Fibroblast of upper back skin (primary cell): Measurements from ENCODE around the gene CC2D1A.
"Not testable (repeated sequence)": the region's sequence is repeated elsewhere in the genome, so short reads cannot be mapped to it uniquely, and the experiment has no call there.

Source experiments
- DNase-seq: peaks from one replicate; pipeline ENCODE4 v3.0.0-alpha.2; 2013

The CC2D1A gene

DNA sequence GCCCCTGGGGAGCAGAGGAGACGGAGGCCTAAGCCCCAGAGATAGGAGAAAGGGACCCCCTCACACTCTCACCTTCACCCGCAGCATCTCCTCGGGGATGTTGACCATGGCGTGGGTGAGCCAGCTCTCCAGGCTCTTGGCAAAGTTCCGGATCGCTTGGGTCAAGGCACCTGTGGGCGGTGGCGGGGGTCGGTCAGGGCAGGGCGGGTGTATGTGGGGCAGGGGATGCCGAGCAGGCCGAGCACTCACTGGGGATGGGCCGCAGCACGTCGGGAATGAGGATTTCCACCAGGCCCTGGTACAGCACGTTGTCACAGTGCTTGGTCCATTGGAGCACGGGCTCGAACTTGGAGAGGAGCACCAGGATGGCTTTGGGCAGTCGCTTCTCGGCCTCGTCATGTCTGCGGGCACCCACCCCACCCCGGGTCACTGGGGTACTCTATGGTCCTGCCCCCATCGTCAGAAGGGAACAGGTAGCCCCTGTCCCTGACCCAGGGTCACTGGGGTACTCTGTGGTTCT is 59.4 kb downstream of the CC2D1A start:
- DNase-seq = no peak

- DNase-seq = no peak
Observed at GRCh38 chr19:13965926-13966683, 60.1 kb downstream of the CC2D1A start.

GRCh38 chr19:13966684-13967128 is 60.7 kb downstream of the CC2D1A start:
- DNase-seq = no peak

- DNase-seq = not testable (repeated sequence)
Observed at GRCh38 chr19:13967206-13967605, 61.2 kb downstream of the CC2D1A start.

DNA sequence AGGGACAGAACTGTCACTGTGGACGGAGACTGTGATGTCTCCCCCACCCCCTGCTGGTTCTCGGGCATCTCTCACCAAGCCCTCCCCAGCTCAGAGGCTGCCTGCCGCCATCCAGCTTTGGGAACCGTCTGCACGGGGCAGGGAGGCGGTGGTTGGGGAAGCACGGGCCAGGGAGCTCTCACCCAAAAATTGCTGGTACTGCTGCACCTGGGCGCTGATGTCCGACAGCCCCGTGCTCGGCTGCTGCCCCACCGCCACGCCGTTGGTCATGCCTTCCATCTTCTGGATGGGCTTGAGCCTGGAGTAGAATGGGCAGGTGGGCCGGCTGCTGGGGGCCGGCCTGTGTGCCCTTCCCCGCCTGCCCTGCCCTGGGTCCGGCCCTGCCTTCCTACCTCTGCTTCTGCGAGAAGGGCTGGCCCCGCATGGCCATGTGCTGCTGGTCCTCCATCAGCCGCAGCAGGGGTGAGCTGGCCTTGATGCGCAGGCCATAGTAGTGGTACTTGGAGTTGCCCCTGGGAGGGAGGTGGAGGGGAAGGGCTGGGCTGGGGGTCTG is 62.5 kb downstream of the CC2D1A start:
- DNase-seq = no peak

- DNase-seq = no peak
Observed at GRCh38 chr19:13968999-13969398, 63.0 kb downstream of the CC2D1A start.

GRCh38 chr19:13969897-13970296 is 63.9 kb downstream of the CC2D1A start:
- no peak for DNase-seq

DNA sequence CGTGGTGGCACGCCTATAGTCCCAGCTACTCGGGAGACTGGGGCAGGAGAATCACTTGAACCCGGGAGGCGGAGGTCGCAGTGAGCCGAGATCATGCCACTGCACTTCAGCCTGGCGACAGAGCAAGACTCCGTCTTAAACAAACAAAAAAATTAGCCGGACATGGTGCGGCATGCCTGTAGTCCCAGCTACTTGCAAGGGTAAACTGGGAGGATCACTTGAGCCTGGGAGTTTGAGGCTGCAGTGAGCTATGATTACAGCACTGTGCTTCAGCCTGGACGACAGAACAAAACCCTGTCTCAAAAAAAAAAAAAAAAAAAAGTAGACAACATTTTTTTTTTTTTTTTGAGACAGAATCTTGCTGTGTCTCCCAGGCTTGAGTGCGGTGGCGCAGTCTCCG is 65.9 kb downstream of the CC2D1A start:
- DNase-seq = not testable (repeated sequence)

DNA sequence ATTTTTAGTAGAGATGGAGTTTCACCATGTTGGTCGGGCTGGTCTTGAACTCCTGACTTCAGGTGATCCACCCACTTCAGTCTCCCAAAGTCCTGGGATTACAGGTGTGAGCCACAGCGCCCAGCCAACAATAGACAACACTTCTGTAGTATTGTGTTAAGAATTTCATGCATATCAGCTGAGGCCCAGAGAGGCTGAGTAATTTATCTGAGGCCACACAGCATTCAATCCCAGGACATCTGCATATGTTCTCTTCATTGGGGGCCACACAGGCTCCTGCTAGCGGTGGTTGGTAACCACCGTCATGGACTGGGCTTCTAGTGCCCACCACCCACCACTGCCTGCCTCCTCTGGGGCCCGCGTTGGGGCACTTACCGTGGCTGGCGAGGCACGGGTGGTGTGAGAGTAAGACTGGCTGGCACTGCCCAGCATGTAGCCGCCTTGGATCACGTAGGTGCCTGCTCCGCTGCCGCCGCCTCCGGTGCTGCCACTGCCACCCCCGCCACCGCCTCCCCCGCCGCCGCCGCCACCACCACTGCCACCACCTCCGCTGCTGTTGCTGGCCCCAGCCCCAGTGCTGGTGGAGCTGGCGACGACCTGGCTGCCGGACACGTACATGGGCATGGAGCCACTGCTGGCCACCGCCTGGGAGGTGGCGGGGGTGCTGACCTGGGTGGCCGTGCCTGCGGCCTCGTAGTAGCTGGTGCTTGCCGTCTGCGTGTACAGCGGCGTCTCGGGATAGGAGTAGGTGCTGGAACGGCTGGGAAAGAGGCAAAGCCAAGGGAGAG is 66.6 kb downstream of the CC2D1A start:
- DNase-seq = no peak

DNA sequence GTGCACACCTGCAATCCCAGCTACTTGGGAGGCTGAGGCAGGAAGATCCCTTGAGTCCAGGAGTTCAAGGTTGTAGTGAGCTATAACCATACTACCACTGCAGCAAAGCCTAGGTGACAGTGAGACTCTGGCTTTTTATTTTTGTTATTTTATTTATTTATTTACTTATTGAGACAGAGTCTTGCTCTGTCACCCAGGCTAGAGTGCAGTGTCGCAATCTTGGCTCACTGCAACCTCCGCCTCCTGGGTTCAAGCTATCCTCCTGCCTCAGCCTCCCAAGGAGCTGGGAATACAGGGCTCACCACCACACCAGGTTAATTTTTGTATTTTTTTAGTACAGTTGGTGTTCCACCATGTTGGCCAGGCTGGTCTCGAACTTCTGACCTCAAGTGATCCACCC is 67.5 kb downstream of the CC2D1A start:
- not testable (repeated sequence) for DNase-seq

- DNase-seq = no peak
Observed at GRCh38 chr19:13974073-13974472, 68.1 kb downstream of the CC2D1A start.

DNA sequence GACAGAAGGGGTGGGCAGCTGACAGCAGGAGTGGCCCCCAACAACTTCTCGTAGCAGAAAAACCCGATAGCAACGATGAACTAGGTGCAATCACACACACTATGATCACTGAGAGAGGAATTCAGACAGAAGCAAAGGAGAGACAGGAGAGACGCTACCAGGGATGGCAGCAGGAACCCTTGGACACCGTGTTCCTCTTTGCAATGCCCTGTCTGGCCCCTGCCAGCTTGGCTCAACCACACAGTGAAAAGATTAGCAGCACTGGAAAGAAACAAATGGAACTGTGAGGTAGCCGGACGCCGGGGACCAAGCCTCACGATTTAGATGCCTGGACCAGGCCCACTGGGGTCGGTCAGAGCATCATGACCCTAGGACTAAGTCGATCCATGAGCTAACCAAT is 69.9 kb downstream of the CC2D1A start:
- no peak for DNase-seq

GRCh38 chr19:13976446-13976845 is 70.4 kb downstream of the CC2D1A start:
- DNase-seq = no peak

- no peak for DNase-seq
Observed at GRCh38 chr19:13977803-13978202, 71.8 kb downstream of the CC2D1A start.

- peak; percentile 49 for DNase-seq
Observed at GRCh38 chr19:13978351-13979243, 72.6 kb downstream of the CC2D1A start.

DNA sequence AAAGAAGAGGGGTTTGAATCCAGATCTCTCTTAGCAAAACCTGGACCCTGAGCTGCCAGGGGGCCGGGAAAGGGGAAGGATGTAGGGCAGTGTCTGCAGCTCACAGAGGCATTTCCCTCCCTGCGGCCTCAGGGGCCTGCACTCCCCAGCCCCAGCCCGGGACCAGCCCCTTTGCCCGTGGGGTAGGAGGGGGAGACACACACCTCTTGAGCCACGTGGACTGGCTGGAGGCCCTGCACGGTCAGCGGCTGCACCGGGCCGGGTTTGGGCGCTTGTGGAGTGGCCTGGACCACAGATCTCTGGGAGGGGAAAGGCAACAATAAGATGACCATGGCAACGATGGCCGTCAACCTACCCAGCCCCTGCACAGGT is 73.2 kb downstream of the CC2D1A start:
- no peak for DNase-seq

GRCh38 chr19:13979686-13980085 is 73.7 kb downstream of the CC2D1A start:
- no peak for DNase-seq

- DNase-seq = no peak
Observed at GRCh38 chr19:13980340-13980739, 74.3 kb downstream of the CC2D1A start.
